ENCODE measurements around the gene GULP1.
A peak's percentile ranks its signal among the peaks of the same experiment; 100 is the strongest.
"Not testable (repeated sequence)": the region's sequence is repeated elsewhere in the genome, so short reads cannot be mapped to it uniquely, and the experiment has no call there.

Gene GULP1
- long read RNA-seq, donor 1, partial matches to known transcripts = 0 of 4 reads
- long read RNA-seq, donor 1, other reads (novel, unspliced or antisense) = 0 of 4 reads
- long read RNA-seq, donor 2, transcript GULP1-206 (12 exons, 1,376 nt) = major isoform, 5 of 19 reads
- long read RNA-seq, donor 2, partial matches to known transcripts = 11 of 19 reads
- long read RNA-seq, donor 2, other reads (novel, unspliced or antisense) = 0 of 19 reads
- long read RNA-seq, donor 3, partial matches to known transcripts = 0 of 2 reads
- long read RNA-seq, donor 3, other reads (novel, unspliced or antisense) = 0 of 2 reads
- long read RNA-seq, donor 4, full-length matches to known transcripts = 5 of 5 reads
- long read RNA-seq, donor 4, partial matches to known transcripts = 0 of 5 reads
- long read RNA-seq, donor 4, other reads (novel, unspliced or antisense) = 0 of 5 reads
- long read RNA-seq, donor 5, partial matches to known transcripts = 0 of 2 reads
- long read RNA-seq, donor 5, other reads (novel, unspliced or antisense) = 0 of 2 reads
- long read RNA-seq, donor 6 = 0 reads
- long read RNA-seq, donor 7, partial matches to known transcripts = 0 of 6 reads
- long read RNA-seq, donor 7, other reads (novel, unspliced or antisense) = 0 of 6 reads
- long read RNA-seq, donor 8, partial matches to known transcripts = 7 of 11 reads
- long read RNA-seq, donor 8, other reads (novel, unspliced or antisense) = 0 of 11 reads

GRCh38 chr2:188291617-188292347 lies at the start of gene GULP1:
Gene GULP1 (plus strand): TSS chr2:188291874. CDS start chr2:188477703, 185,829 bp downstream.
- peak; percentile 96 for DNase-seq

- no peak for DNase-seq
These were observed 48.3 kb upstream of the GULP1 start for GRCh38 chr2:188243381-188243780.

- no peak for DNase-seq
These were observed 47.3 kb upstream of the GULP1 start for GRCh38 chr2:188244383-188244782.

DNA sequence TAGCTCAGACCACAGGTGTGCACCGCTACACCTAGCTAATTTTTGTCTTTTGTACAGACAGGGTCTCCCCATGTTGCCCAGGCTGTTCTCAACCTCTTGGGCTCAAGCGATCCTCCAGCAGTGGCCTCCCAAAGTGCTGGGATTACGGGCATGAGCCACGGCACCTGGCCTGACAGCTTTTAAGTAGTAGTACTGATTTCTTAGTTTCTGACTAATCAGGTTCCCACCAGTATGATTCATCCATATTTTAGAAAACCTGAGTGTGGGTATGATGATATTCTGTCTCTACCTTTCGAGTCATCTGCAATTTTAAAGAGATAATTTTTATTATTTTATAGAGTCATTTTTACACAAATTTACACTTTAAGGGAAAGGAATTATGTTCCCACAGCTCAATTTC lies 46.4 kb upstream of the GULP1 start:
- DNase-seq = peak; percentile 15

DNA sequence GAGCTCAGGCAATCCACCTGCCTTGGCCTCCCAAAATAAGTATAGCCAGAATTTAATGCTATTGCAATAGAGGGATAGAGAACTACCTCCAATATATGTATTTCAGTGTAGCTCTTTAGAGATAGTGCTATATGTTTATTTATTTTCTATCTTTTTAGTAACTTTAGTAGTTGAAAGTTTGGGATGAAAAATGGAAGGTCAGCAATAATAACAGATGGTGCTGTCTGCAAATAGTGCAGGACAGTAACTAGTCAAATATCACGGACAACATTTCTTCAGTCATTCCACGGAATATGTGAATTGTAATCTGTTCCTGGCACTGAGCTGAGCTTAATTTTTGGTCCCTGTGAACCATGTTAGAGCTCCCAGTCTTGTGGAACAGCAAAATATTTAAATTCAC lies 43.2 kb upstream of the GULP1 start:
- no peak for DNase-seq

- DNase-seq = no peak
These were observed 40.6 kb upstream of the GULP1 start for GRCh38 chr2:188251034-188251433.

- DNase-seq = no peak
These were observed 35.3 kb upstream of the GULP1 start for GRCh38 chr2:188256420-188256819.

DNA sequence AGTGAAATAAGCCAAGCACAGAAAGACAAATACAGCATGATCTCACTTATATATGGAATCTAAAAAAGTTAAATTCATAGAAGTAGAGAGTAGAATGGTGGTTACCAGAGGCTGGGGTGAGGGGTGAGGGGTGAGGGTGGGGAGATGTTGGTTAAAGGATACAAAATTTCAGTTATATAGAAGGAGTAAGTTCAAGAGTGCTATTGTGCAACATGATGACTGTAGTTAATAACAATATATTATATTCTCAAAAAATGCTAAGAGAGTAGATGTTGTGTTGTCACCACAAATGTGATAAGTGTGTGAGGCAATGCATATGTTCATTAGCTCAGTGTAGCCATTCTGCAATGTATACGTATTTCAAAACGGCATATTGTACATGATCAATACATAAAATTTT lies 26.4 kb upstream of the GULP1 start:
- DNase-seq = no peak

- DNase-seq = no peak
These were observed 23.9 kb upstream of the GULP1 start for GRCh38 chr2:188267776-188268175.

DNA sequence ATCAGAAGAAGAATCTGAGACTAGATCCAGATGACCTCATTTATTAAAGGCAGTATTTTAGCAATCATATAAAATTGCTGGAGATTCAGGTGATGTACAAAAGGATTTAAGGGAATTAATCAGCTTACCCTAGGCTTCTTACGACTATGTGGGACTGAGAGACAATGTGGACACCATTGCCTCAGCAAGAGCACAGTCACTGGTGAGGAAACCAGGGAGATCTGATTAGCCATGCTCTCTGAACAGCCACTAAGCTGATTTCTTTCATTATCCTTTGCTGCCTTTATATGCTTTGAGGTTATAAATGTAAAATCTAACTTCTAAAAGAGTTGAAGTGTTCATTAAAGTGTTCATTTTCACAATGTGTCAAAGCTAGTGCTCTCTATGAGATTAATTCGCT lies 22.7 kb upstream of the GULP1 start:
- no peak for DNase-seq

- DNase-seq = no peak
These were observed 19.6 kb upstream of the GULP1 start for GRCh38 chr2:188272121-188272520.

GRCh38 chr2:188274274-188274673 lies 17.4 kb upstream of the GULP1 start:
- DNase-seq = no peak

DNA sequence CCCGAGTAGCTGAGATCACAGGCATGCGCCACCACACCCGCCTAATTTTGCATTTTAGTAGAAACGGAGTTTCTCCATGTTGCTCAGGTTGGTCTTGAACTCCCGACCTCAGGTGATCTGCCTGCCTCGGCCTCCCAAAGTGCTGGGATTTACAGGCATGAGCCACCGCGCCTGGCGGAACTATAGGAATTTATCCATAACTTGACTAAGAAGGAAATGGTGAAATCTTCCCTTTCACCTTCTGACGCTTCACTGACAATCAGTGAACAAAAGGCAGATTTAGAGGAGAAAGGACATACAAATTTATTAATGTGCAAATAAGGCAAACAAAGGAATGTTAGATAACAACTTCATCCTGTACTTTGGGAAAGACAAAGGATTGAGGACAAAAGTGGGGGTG lies 15.4 kb upstream of the GULP1 start:
- DNase-seq = no peak

- no peak for DNase-seq
These were observed 13.9 kb upstream of the GULP1 start for GRCh38 chr2:188277786-188278185.

DNA sequence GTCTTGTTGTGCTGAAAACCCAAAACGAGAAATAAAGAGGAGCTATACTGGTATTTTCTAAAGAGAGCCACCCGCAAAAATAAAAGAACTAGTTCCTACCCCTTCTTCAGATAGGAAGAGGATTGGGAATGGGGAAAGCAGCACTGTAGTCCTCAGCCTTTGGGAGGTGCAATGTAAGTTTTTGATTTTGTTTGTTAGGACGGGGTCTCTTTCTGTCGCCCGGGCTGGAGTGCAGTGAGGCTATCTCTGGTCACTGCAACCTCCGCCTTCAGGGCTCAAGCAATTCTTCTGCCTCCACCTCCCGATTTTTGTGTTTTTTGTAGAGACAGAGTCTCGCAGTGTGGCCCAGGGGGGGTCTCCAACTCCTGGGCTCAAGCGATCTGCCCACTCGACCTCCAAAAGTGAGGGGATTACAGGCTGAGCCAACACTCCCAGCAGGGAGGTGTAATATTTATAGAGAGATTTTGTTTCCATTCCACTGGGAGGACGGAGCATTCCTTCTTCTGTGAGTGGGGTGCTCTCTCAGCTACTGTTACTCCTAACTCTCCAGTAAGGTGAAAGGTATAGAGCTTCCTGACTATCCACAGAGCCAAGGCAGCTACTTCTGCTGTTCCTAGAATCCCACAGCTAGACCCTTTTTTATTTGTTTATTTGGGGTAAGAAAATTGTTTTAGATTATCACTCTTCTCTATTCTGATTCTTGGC lies 13.1 kb upstream of the GULP1 start:
- DNase-seq = no peak

DNA sequence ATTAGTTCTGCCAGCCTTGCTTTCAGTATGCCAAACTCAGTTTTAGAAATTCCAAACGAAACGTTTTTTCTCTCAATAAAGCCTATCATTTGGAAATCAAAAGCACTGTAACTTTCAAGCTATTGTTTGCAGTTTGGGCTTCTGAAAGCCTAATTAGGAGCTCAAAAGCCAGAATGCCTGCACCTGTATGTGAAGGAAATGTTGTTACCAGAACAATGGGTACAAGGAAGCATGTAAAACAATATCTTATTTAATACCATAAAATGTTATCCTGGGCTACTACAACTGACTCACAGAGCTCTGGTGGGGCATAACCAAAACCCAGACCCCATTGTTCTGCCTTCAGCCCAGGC lies 12.6 kb upstream of the GULP1 start:
- no peak for DNase-seq

- no peak for DNase-seq
These were observed 10.9 kb upstream of the GULP1 start for GRCh38 chr2:188280811-188281222.

- DNase-seq = no peak
These were observed 8.8 kb upstream of the GULP1 start for GRCh38 chr2:188282907-188283306.

DNA sequence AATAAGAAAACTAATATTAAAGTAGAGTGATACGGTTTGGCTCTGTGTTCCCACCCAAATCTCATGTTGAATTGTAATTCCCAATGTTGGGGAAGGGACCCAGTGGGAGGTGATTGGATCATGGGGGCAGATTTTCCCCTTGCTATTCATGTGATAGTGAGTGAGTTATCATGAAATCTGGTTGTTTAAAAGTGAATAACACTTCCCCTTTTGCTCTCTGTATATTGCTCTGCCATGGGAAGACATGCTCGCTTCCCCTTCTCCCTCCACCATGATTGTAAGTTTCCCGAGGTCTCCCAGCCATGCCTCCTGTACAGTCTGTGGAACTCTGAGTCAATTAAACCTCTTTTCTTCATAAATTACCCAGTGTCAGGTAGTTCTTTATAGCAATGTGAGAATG lies 7.4 kb upstream of the GULP1 start:
- not testable (repeated sequence) for DNase-seq

DNA sequence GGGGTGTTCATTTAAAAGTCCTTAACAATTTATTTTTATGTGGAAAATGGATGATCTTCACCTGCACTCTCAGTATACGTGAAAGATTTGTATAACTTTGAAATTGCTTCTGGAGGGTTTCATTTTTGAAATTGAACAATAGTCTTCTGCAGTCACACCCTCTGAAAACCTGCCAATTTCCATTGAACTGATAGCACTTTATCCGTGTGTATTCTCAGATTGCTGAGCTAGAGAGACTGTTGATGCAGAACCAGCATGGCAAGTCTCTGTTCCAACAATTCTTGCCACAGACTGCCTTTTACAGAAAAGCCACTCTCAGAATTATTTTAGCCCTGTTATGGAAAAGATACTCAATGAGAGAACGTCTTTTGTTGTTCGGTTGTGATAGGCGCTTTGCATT lies 6.6 kb upstream of the GULP1 start:
- no peak for DNase-seq

DNA sequence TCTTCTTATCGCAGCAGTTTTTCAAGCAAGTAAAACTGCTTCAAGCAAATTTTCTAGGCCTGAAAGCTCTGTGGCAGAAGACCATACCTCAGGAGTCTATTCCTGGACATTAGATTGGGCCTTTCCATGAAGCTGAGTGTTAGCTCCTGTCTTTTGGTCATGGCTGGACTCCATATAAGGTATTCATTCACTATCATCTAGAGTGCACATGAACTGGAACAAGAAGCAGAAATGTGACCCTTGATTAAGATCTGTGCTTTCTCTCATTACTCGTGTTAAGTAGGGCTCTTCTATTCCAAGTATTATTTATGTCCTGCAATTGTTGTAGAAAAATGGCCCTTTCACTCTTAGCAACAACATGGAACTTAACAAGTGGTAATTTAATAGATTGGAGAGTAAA lies 5.9 kb upstream of the GULP1 start:
- DNase-seq = no peak

GRCh38 chr2:188291142-188291616 lies 495 bp upstream of the GULP1 start:
- no peak for DNase-seq

Measured in right kidney (tissue), 9 donors.